H1 (cell line): ENCODE results near the gene ERP44. TPM values are rescaled to one million over a fixed set of nuclear protein-coding genes. Genes with fewer than 3 reads are reported as not detected.

ENCODE experiments used
- CTCF ChIA-PET: fragments of 300-600 bp; sonication (Branson Sonifier 250); formaldehyde crosslinking; loops from one replicate; lab custom pipeline; 2021; ENCODE audit not compliant: partially characterized antibody; lab: Charles Lee
- POLR2A ChIA-PET: fragments of 300-600 bp; sonication (Branson Sonifier 250); formaldehyde crosslinking; loops from one replicate; lab custom pipeline; 2021; ENCODE audit warnings: inconsistent platforms; ENCODE audit not compliant: partially characterized antibody; lab: Charles Lee
- DNase-seq, 2 experiments: peaks; one replicate each; pipeline versions ENCODE4 v3.0.0 to v3.0.0-alpha.2; 2010 to 2022; ENCODE audit warnings: low spot score in 2 of 2, low read depth in 1 of 2, mixed read lengths in 1 of 2
- FAIRE-seq: peaks from 2 replicates; lab custom pipeline; 2011; peaks lifted over from hg19 to GRCh38; lab: Jason Lieb, UNC
- H2AFZ ChIP-seq: 2 replicates; pipeline ENCODE4 v1.8.1; 2012; ENCODE audit warnings: low read length, inconsistent platforms
- H2AK5ac ChIP-seq: 2 replicates; pipeline ENCODE4 v1.6.1; 2013; ENCODE audit warnings: low read depth, low read length
- H2BK120ac ChIP-seq: replicated peaks from 2 replicates; pipeline ENCODE3; 2013; ENCODE audit warnings: low read depth, low read length, inconsistent platforms
- H2BK12ac ChIP-seq: 2 replicates; pipeline ENCODE4 v1.6.1; 2013; ENCODE audit warnings: low read depth, low read length
- H2BK15ac ChIP-seq: 2 replicates; pipeline ENCODE4 v1.6.1; 2013; ENCODE audit warnings: low read length
- H2BK20ac ChIP-seq: 2 replicates; pipeline ENCODE4 v1.6.1; 2013; ENCODE audit warnings: low read length
- H2BK5ac ChIP-seq: 2 replicates; pipeline ENCODE4 v1.6.1; 2013; ENCODE audit warnings: low read depth, low read length
- H3K14ac ChIP-seq: 2 replicates; pipeline ENCODE4 v1.6.1; 2013; ENCODE audit warnings: inconsistent platforms; ENCODE audit not compliant: insufficient read length
- H3K18ac ChIP-seq: 2 replicates; pipeline ENCODE4 v1.6.1; 2013; ENCODE audit warnings: low read length; ENCODE audit errors: extremely low read depth
- H3K23ac ChIP-seq: 2 replicates; pipeline ENCODE4 v1.6.1; 2013; ENCODE audit warnings: inconsistent platforms; ENCODE audit not compliant: insufficient read length
- H3K23me2 ChIP-seq: 2 replicates; pipeline ENCODE4 v1.6.1; 2013; ENCODE audit warnings: low read depth, low read length
- H3K27ac ChIP-seq: 2 replicates; pipeline ENCODE4 v1.6.1; 2011; ENCODE audit warnings: low read depth, low read length, inconsistent platforms
- H3K27me3 ChIP-seq, 4 experiments: replicated peaks in 1 of 4; 1 replicate in 1 of 4; 2 replicates in 3 of 4; pipeline versions ENCODE4 v1.6.1 to v1.8.1; 2011 to 2013; ENCODE audit warnings: low read length in 3 of 4, mild to moderate bottlenecking in 3 of 4, inconsistent platforms in 2 of 4, mixed read lengths in 2 of 4, moderate library complexity in 1 of 4; ENCODE audit not compliant: control insufficient read depth in 3 of 4, insufficient read depth in 3 of 4; ENCODE audit errors: extremely low read depth in 1 of 4
- H3K36me3 ChIP-seq, 4 experiments: 2 replicates each; pipeline versions ENCODE4 v1.6.1 to v1.8.1; 2011 to 2013; ENCODE audit warnings: mild to moderate bottlenecking in 4 of 4, low read length in 3 of 4, moderate library complexity in 2 of 4, control low read depth in 1 of 4, inconsistent platforms in 1 of 4; ENCODE audit not compliant: insufficient read depth in 4 of 4, control insufficient read depth in 2 of 4
- H3K4ac ChIP-seq: replicated peaks from 2 replicates; pipeline ENCODE3; 2013; ENCODE audit warnings: low read length, low read depth, mixed read lengths, inconsistent platforms; ENCODE audit not compliant: insufficient read length
- H3K4me1 ChIP-seq, 4 experiments: replicated peaks in 1 of 4; 1 replicate in 1 of 4; 2 replicates in 3 of 4; pipeline versions ENCODE4 v1.6.1 to v1.8.1; 2011 to 2013; ENCODE audit warnings: low read length in 3 of 4, inconsistent platforms in 2 of 4, mixed read lengths in 1 of 4; ENCODE audit not compliant: insufficient read depth in 4 of 4, control insufficient read depth in 3 of 4
- H3K4me2 ChIP-seq, 2 experiments: 2 replicates each; pipeline versions ENCODE4 v1.6.1 to v1.8.1; 2011 to 2013; ENCODE audit warnings: low read depth in 2 of 2, low read length in 2 of 2, control low read depth in 1 of 2, inconsistent platforms in 1 of 2, mild to moderate bottlenecking in 1 of 2; ENCODE audit not compliant: insufficient read depth in 1 of 2
- H3K4me3 ChIP-seq, 4 experiments: fragments of 200-600, 300-600 bp in 1 of 4; sonication (generic), shearing (Covaris generic), sonication (Bioruptor Twin) in 1 of 4; 2 replicates each; pipeline versions ENCODE4 v1.5.1 to v1.8.1; 2011 to 2016; ENCODE audit warnings: low read length in 4 of 4, low read depth in 3 of 4, control low read depth in 2 of 4, inconsistent platforms in 2 of 4, mild to moderate bottlenecking in 2 of 4, mixed read lengths in 1 of 4, moderate library complexity in 1 of 4; ENCODE audit not compliant: insufficient read depth in 2 of 4; ENCODE audit errors: extremely low read depth in 1 of 4
- H3K56ac ChIP-seq: replicated peaks from 2 replicates; pipeline ENCODE3; 2013; ENCODE audit warnings: low read depth, mild to moderate bottlenecking, mixed read lengths, low read length, inconsistent platforms; ENCODE audit not compliant: insufficient read length
- H3K79me1 ChIP-seq: 2 replicates; pipeline ENCODE4 v1.6.1; 2013; ENCODE audit warnings: low read depth, low read length, control low read depth
- H3K79me2 ChIP-seq, 2 experiments: 2 replicates each; pipeline versions ENCODE4 v1.6.1 to v1.8.1; 2012 to 2013; ENCODE audit warnings: low read length in 2 of 2, mild to moderate bottlenecking in 2 of 2, inconsistent platforms in 1 of 2; ENCODE audit not compliant: insufficient read depth in 2 of 2, control insufficient read depth in 1 of 2
- H3K9ac ChIP-seq, 4 experiments: replicated peaks in 1 of 4; 1 replicate in 1 of 4; 2 replicates in 3 of 4; pipeline versions ENCODE4 v1.6.1 to v1.8.1; 2011 to 2013; ENCODE audit warnings: low read depth in 3 of 4, low read length in 3 of 4, control low read depth in 2 of 4, mild to moderate bottlenecking in 2 of 4, moderate library complexity in 2 of 4, inconsistent platforms in 1 of 4; ENCODE audit errors: extremely low read depth in 1 of 4
- H3K9me3 ChIP-seq, 2 experiments: 2 replicates each; pipeline versions ENCODE4 v1.6.1 to v1.8.1; 2012 to 2013; ENCODE audit warnings: mild to moderate bottlenecking in 2 of 2, moderate library complexity in 2 of 2, control low read depth in 1 of 2, inconsistent platforms in 1 of 2, low read depth in 1 of 2, low read length in 1 of 2, mixed read lengths in 1 of 2; ENCODE audit not compliant: insufficient read depth in 2 of 2
- H4K20me1 ChIP-seq, 2 experiments: replicated peaks in 1 of 2; 2 replicates each; pipeline versions ENCODE3 to v1.8.1; 2011 to 2013; ENCODE audit warnings: inconsistent platforms in 2 of 2, low read length in 2 of 2, mild to moderate bottlenecking in 1 of 2; ENCODE audit not compliant: insufficient read depth in 2 of 2, control insufficient read depth in 1 of 2
- H4K5ac ChIP-seq: 2 replicates; pipeline ENCODE4 v1.6.1; 2013; ENCODE audit warnings: low read length, low read depth, mixed read lengths, inconsistent platforms; ENCODE audit not compliant: insufficient read length
- H4K8ac ChIP-seq: 2 replicates; pipeline ENCODE4 v1.8.0; 2013; ENCODE audit warnings: mild to moderate bottlenecking, moderate library complexity, low read length, inconsistent platforms; ENCODE audit not compliant: insufficient read depth; ENCODE audit errors: extremely low read depth
- H4K91ac ChIP-seq: replicated peaks from 2 replicates; pipeline ENCODE3; 2013; ENCODE audit warnings: low read length, mixed read lengths, inconsistent platforms; ENCODE audit not compliant: insufficient read length
- ASH2L ChIP-seq: fragments of 200-600, 300-600 bp; sonication (generic); IDR thresholded peaks from one replicate; pipeline ENCODE4 v1.7.1; 2017; ENCODE audit warnings: low read length
- BACH1 ChIP-seq: IDR thresholded peaks from 2 replicates; pipeline ENCODE4 v1.6.1; 2012; ENCODE audit warnings: low read length, improper control_type of control experiment
- EP300 ChIP-seq, 2 experiments: IDR thresholded peaks; 1 replicate in 1 of 2; 2 replicates in 1 of 2; pipeline ENCODE4 v1.6.1; 2011 to 2012; ENCODE audit warnings: low read depth in 2 of 2, low read length in 2 of 2, mild to moderate bottlenecking in 2 of 2, borderline replicate concordance in 1 of 2, inconsistent platforms in 1 of 2, moderate library complexity in 1 of 2
- EZH2 ChIP-seq: fragments of 200-600 bp; sonication (generic); IDR thresholded peaks from 2 replicates; pipeline ENCODE4 v1.7.1; 2012; ENCODE audit warnings: low read depth, mild to moderate bottlenecking, moderate library complexity, low read length, inconsistent platforms; ENCODE audit not compliant: severe bottlenecking
- KDM1A ChIP-seq: fragments of 200-600, 300-600 bp; sonication (generic); IDR thresholded peaks from 2 replicates; pipeline ENCODE4 v1.7.1; 2016; ENCODE audit warnings: mild to moderate bottlenecking, low read length, borderline replicate concordance
- KDM4A ChIP-seq: IDR thresholded peaks from one replicate; pipeline ENCODE4 v1.7.1; 2012; ENCODE audit warnings: low read depth, mild to moderate bottlenecking, moderate library complexity, low read length, inconsistent platforms; ENCODE audit not compliant: severe bottlenecking
- KDM5A ChIP-seq: fragments of 200-600 bp; IDR thresholded peaks from 2 replicates; pipeline ENCODE4 v1.7.1; 2012; ENCODE audit warnings: mild to moderate bottlenecking, low read length, inconsistent platforms, mixed read lengths
- PHF8 ChIP-seq: fragments of 200-600 bp; sonication (generic); conservative IDR thresholded peaks from 2 replicates; pipeline ENCODE4 v1.7.1; 2012; ENCODE audit warnings: low read depth, mild to moderate bottlenecking, inconsistent platforms, low read length, moderate library complexity
- POLR2AphosphoS5 ChIP-seq: IDR thresholded peaks from 2 replicates; pipeline ENCODE4 v1.6.1; 2011; ENCODE audit warnings: low read depth, low read length
- SP1 ChIP-seq: IDR thresholded peaks from 2 replicates; pipeline ENCODE4 v1.6.1; 2011; ENCODE audit warnings: low read depth, low read length
- SP2 ChIP-seq: IDR thresholded peaks from 2 replicates; pipeline ENCODE4 v1.6.1; 2012; ENCODE audit warnings: mild to moderate bottlenecking, low read length, inconsistent platforms
- TAF1 ChIP-seq: IDR thresholded peaks from 2 replicates; pipeline ENCODE4 v1.6.1; 2011; ENCODE audit warnings: mild to moderate bottlenecking, low read depth, low read length
- TBP ChIP-seq: IDR thresholded peaks from 2 replicates; pipeline ENCODE4 v1.6.1; 2011; ENCODE audit warnings: low read depth, low read length, improper control_type of control experiment
- ZNF274 ChIP-seq: IDR thresholded peaks from 2 replicates; pipeline ENCODE4 v1.7.0; 2012; ENCODE audit warnings: low read length, borderline replicate concordance; ENCODE audit errors: extremely low read depth
- WGBS, 2 experiments: shearing (Covaris generic) in 1 of 2; methylation state at CpG; one replicate each; pipeline versions ENCODE4 v1.1.6 to v1.1.7; 2013 to 2015; ENCODE audit warnings: low lambda C conversion rate in 2 of 2, mixed read lengths in 2 of 2, inconsistent platforms in 1 of 2, low coverage in 1 of 2, missing lambda C conversion rate in 1 of 2; ENCODE audit not compliant: insufficient replicate concordance in 2 of 2, insufficient coverage in 1 of 2, insufficient read length in 1 of 2; ENCODE audit errors: extremely low coverage in 1 of 2, missing lambda C conversion rate in 1 of 2; 5-methylcytosine and 5-hydroxymethylcytosine counted together
- polyA plus RNA-seq, 7 experiments: library from polyadenylated mRNA; depleted of rRNA in 3 of 7; stranded (reverse) in 5 of 7; unstranded in 2 of 7; fragments of >200 nt in 5 of 7; fragments of 200-250 nt in 2 of 7; gene quantifications; 1 replicate in 5 of 7; 2 replicates in 1 of 7; 4 replicates in 1 of 7; pipeline versions ENCODE4 v1.2.1 to v1.2.3, GENCODE V29; 2011 to 2013; ENCODE audit warnings: missing spikeins in 2 of 7, mixed read lengths in 2 of 7
- total RNA-seq: library from RNA; stranded (reverse); fragmentation: NEBNext Ultra II Directional; extraction: Animal tissue kit (Norgen Biotek cat#: 25700); gene quantifications from 2 replicates; pipeline ENCODE4 v1.2.1, GENCODE V29; 2021

ERP44 gene
- total and polyA plus RNA-seq, 2 of the 8 experiments (the other 6 are each of a cell fraction or from before 2014, with no cell fraction given), result 5.7 to 15.6 TPM

GRCh38 chr9:100058699-100059579 lies 39.9 kb downstream of the ERP44 start:
- H2BK15ac ChIP-seq, result no peak overlapping the region
- H3K27ac ChIP-seq, result no peak overlapping the region
- no peaks in the 10 kb centered on the region for H3K79me1 ChIP-seq
- no peak overlapping the region for H3K23ac ChIP-seq
- H3K18ac ChIP-seq, result no peak overlapping the region
- H3K9ac ChIP-seq, result no peak overlapping the region
- H3K4me1 ChIP-seq, result no peaks in the 10 kb centered on the region; a peak in 1 of 7 replicates
- H3K23me2 ChIP-seq, result no peaks in the 10 kb centered on the region
- no peak overlapping the region for H2AK5ac ChIP-seq
- POLR2A ChIA-PET, result no interaction called here
- H2AFZ ChIP-seq, result no peak overlapping the region
- no peak overlapping the region for H2BK5ac ChIP-seq
- H3K27me3 ChIP-seq, result no peaks in the 10 kb centered on the region
- no peak overlapping the region for H2BK20ac ChIP-seq
- H3K36me3 ChIP-seq, result no peaks in the 10 kb centered on the region
- H3K9me3 ChIP-seq, result no peaks in the 10 kb centered on the region
- H3K79me2 ChIP-seq, result peaks cover 0 to 4% of the 10 kb centered on the region in 2 experiments; a peak in 1 of 4 replicates
- no peak overlapping the region for H2BK120ac ChIP-seq
- 97 to 100% methylated on average over 1 to 4 of the region's 4 CpGs for WGBS, 2 experiments
- no peak overlapping the region for H4K8ac ChIP-seq
- DNase-seq, result no peak
- no peak for FAIRE-seq
- H2BK12ac ChIP-seq, result no peak overlapping the region
- H3K4me2 ChIP-seq, result no peak overlapping the region
- CTCF ChIA-PET, result no interaction called here
- H3K4me3 ChIP-seq, result no peak overlapping the region
- no peak overlapping the region for H3K4ac ChIP-seq
- H4K91ac ChIP-seq, result no peak overlapping the region
- H3K56ac ChIP-seq, result no peak overlapping the region
- H4K5ac ChIP-seq, result no peak overlapping the region
- peaks cover 0 to 1% of the 10 kb centered on the region in 2 experiments for H4K20me1 ChIP-seq
- H3K14ac ChIP-seq, result no peak overlapping the region
- no peak for TF ChIP-seq BACH1
- no peak for TF ChIP-seq SP1
- TF ChIP-seq TBP, result no peak
- TF ChIP-seq TAF1, result no peak
- no peak for TF ChIP-seq POLR2AphosphoS5
- TF ChIP-seq ZNF274, result no peak
- TF ChIP-seq PHF8, result no peak
- TF ChIP-seq SP2, result no peak
- TF ChIP-seq EZH2, result no peak
- TF ChIP-seq ASH2L, result no peak
- TF ChIP-seq KDM5A, result no peak
- no peak for TF ChIP-seq EP300 (IDR thresholded peaks at IDR 0.05; ENCODE audit: borderline replicate concordance in 1 of 2, low read depth in 2 of 2, low read length in 2 of 2)
- TF ChIP-seq KDM1A, result no peak
- no peak for TF ChIP-seq KDM4A
